Mesenchymal stem cell (in vitro differentiated cells and primary cell): Measurements from ENCODE around the gene OVCA2.

Source experiments
- DNase-seq: peaks from one replicate; pipeline ENCODE4 v3.0.0-alpha.2; 2013
- H2AFZ ChIP-seq: one replicate; pipeline ENCODE4 v1.6.1; 2013; ENCODE audit warnings: low read depth, mild to moderate bottlenecking, control low read depth, inconsistent platforms, low read length, moderate library complexity
- H2AK5ac ChIP-seq: 2 replicates; pipeline ENCODE4 v1.6.1; 2013; ENCODE audit warnings: low read length, moderate library complexity, mild to moderate bottlenecking, inconsistent platforms; ENCODE audit not compliant: severe bottlenecking
- H2BK120ac ChIP-seq: one replicate; pipeline ENCODE4 v1.6.1; 2013; ENCODE audit warnings: low read depth, mild to moderate bottlenecking, inconsistent platforms, low read length, moderate library complexity
- H2BK12ac ChIP-seq, 2 experiments: one replicate each; pipeline ENCODE4 v1.6.1; 2013; ENCODE audit warnings: inconsistent platforms in 2 of 2, low read length in 2 of 2, mild to moderate bottlenecking in 2 of 2, moderate library complexity in 2 of 2, control low read depth in 1 of 2
- H2BK15ac ChIP-seq: one replicate; pipeline ENCODE4 v1.6.1; 2013; ENCODE audit warnings: mild to moderate bottlenecking, low read depth, inconsistent platforms; ENCODE audit not compliant: poor library complexity, severe bottlenecking
- H2BK5ac ChIP-seq: 2 replicates; pipeline ENCODE4 v1.6.1; 2013; ENCODE audit warnings: low read depth, mild to moderate bottlenecking, low read length, control low read depth, inconsistent platforms; ENCODE audit not compliant: poor library complexity, severe bottlenecking
- H3K14ac ChIP-seq, 2 experiments: one replicate each; pipeline ENCODE4 v1.6.1; 2013; ENCODE audit warnings: inconsistent platforms in 2 of 2, low read length in 2 of 2, control low read depth in 1 of 2, mild to moderate bottlenecking in 1 of 2, moderate library complexity in 1 of 2
- H3K18ac ChIP-seq, 2 experiments: one replicate each; pipeline ENCODE4 v1.6.1; 2013; ENCODE audit warnings: inconsistent platforms in 2 of 2, low read length in 2 of 2, control low read depth in 1 of 2, low read depth in 1 of 2, mild to moderate bottlenecking in 1 of 2
- H3K23ac ChIP-seq, 2 experiments: one replicate each; pipeline ENCODE4 v1.6.1; 2013; ENCODE audit warnings: inconsistent platforms in 2 of 2, low read length in 2 of 2, mild to moderate bottlenecking in 2 of 2, moderate library complexity in 2 of 2, control low read depth in 1 of 2
- H3K27ac ChIP-seq: 2 replicates; pipeline ENCODE4 v1.5.1; 2013; ENCODE audit warnings: mild to moderate bottlenecking, moderate library complexity, low read length, control low read depth, inconsistent platforms; ENCODE audit not compliant: poor library complexity, severe bottlenecking
- H3K27me3 ChIP-seq, 2 experiments: 2 replicates each; pipeline versions ENCODE4 v1.6.1 to v1.7.0; 2013; ENCODE audit warnings: low read length in 2 of 2, mild to moderate bottlenecking in 2 of 2, moderate library complexity in 2 of 2, control low read depth in 1 of 2, inconsistent platforms in 1 of 2; ENCODE audit not compliant: control insufficient read depth in 1 of 2, insufficient read depth in 1 of 2
- H3K36me3 ChIP-seq, 2 experiments: 2 replicates each; pipeline versions ENCODE4 v1.6.1 to v1.7.0; 2013; ENCODE audit warnings: low read length in 2 of 2, control low read depth in 1 of 2, inconsistent platforms in 1 of 2, low read depth in 1 of 2, mild to moderate bottlenecking in 1 of 2; ENCODE audit not compliant: insufficient read depth in 2 of 2, control insufficient read depth in 1 of 2
- H3K4ac ChIP-seq, 2 experiments: one replicate each; pipeline ENCODE4 v1.6.1; 2013; ENCODE audit warnings: inconsistent platforms in 2 of 2, low read length in 2 of 2, mild to moderate bottlenecking in 2 of 2, moderate library complexity in 2 of 2, control low read depth in 1 of 2, low read depth in 1 of 2
- H3K4me1 ChIP-seq: 2 replicates; pipeline ENCODE4 v1.6.1; 2013; ENCODE audit warnings: low read depth, low read length, control low read depth; ENCODE audit not compliant: control insufficient read depth, insufficient read depth
- H3K4me2 ChIP-seq: 2 replicates; pipeline ENCODE4 v1.6.1; 2013; ENCODE audit warnings: low read length, mild to moderate bottlenecking, inconsistent platforms; ENCODE audit not compliant: poor library complexity, severe bottlenecking
- H3K4me3 ChIP-seq, 2 experiments: 2 replicates each; pipeline versions ENCODE4 v1.5.1 to v1.7.0; 2013; ENCODE audit warnings: low read length in 2 of 2, mild to moderate bottlenecking in 2 of 2, control low read depth in 1 of 2, low read depth in 1 of 2; ENCODE audit not compliant: insufficient read depth in 1 of 2
- H3K79me1 ChIP-seq: replicated peaks from 2 replicates; pipeline ENCODE4 v1.6.1; 2013; ENCODE audit warnings: mild to moderate bottlenecking, control low read depth, low read length, inconsistent platforms; ENCODE audit not compliant: poor library complexity, severe bottlenecking
- H3K9ac ChIP-seq: 2 replicates; pipeline ENCODE4 v1.7.0; 2013; ENCODE audit warnings: mild to moderate bottlenecking, low read length, moderate library complexity
- H3K9me3 ChIP-seq: 2 replicates; pipeline ENCODE4 v1.7.0; 2013; ENCODE audit warnings: mild to moderate bottlenecking, low read length; ENCODE audit not compliant: control insufficient read depth
- H4K8ac ChIP-seq: one replicate; pipeline ENCODE4 v1.6.1; 2013; ENCODE audit warnings: inconsistent platforms, mild to moderate bottlenecking, low read length, moderate library complexity
- H4K91ac ChIP-seq: one replicate; pipeline ENCODE4 v1.6.1; 2013; ENCODE audit warnings: mild to moderate bottlenecking, low read length, inconsistent platforms
- WGBS: methylation state at CpG from one replicate; pipeline ENCODE4 v1.1.7; 2013; ENCODE audit warnings: mixed read lengths; 5-methylcytosine and 5-hydroxymethylcytosine counted together

The OVCA2 gene

GRCh38 chr17:2020721-2021120 lies 21.1 kb upstream of the OVCA2 start:
- H3K9me3 ChIP-seq, result no peaks in the 10 kb centered on the region
- WGBS, result 42% methylated on average over 8 of the region's 8 CpGs

GRCh38 chr17:2022647-2023240 lies 19.1 kb upstream of the OVCA2 start:
- no peak overlapping the region for H3K27ac ChIP-seq
- no peak overlapping the region for H4K91ac ChIP-seq
- H3K9me3 ChIP-seq, result no peaks in the 10 kb centered on the region
- H3K79me1 ChIP-seq, result no peaks in the 10 kb centered on the region
- no peak overlapping the region for H3K23ac ChIP-seq
- no peak overlapping the region for H3K4ac ChIP-seq
- H3K9ac ChIP-seq, result no peak overlapping the region
- no peaks in the 10 kb centered on the region for H3K36me3 ChIP-seq
- H2AFZ ChIP-seq, result no peak overlapping the region
- H3K27me3 ChIP-seq, result peaks cover 67 to 80% of the 10 kb centered on the region in 2 experiments
- no peak overlapping the region for H2BK15ac ChIP-seq
- no peak overlapping the region for H3K4me3 ChIP-seq
- DNase-seq, result no peak
- H3K4me2 ChIP-seq, result no peak overlapping the region
- no peak overlapping the region for H2AK5ac ChIP-seq
- no peak overlapping the region for H2BK12ac ChIP-seq
- no peak overlapping the region for H2BK120ac ChIP-seq
- H3K4me1 ChIP-seq, result peaks cover 32% of the 10 kb centered on the region
- no peak overlapping the region for H3K14ac ChIP-seq
- H3K18ac ChIP-seq, result no peak overlapping the region
- WGBS, result 90% methylated on average over 15 of the region's 15 CpGs
- peak overlapping the region; percentile 53 for H4K8ac ChIP-seq
- H2BK5ac ChIP-seq, result no peak overlapping the region

More at GRCh38 chr17:2020721-2021120, 21.1 kb upstream of the OVCA2 start:
- Histone ChIP-seq H3K4ac (no peak overlapping the region), H3K9ac (no peak overlapping the region), H2AK5ac (no peak overlapping the region), H4K91ac (no peak overlapping the region), H3K27ac (no peak overlapping the region), H3K36me3 (peaks cover 0 to 3% of the 10 kb centered on the region in 2 experiments), H3K23ac (no peak overlapping the region), H2BK15ac (no peak overlapping the region), H3K79me1 (no peaks in the 10 kb centered on the region), H3K4me1 (peaks cover 39% of the 10 kb centered on the region), H4K8ac (no peak overlapping the region), H3K27me3 (peaks cover 70 to 80% of the 10 kb centered on the region in 2 experiments), H3K14ac (no peak overlapping the region), H2BK120ac (no peak overlapping the region), H3K4me3 (no peak overlapping the region), H2BK5ac (no peak overlapping the region), H2AFZ (no peak overlapping the region), H2BK12ac (no peak overlapping the region), H3K18ac (no peak overlapping the region), H3K4me2 (no peak overlapping the region)
- no peak for DNase-seq

- Histone ChIP-seq H3K36me3 (no peaks in the 10 kb centered on the region), H2AK5ac (no peak overlapping the region), H2BK15ac (no peak overlapping the region), H3K23ac (no peak overlapping the region), H3K9me3 (no peaks in the 10 kb centered on the region), H3K4me3 (no peak overlapping the region), H3K27me3 (peaks cover 63 to 76% of the 10 kb centered on the region in 2 experiments), H3K4me2 (no peak overlapping the region), H4K91ac (no peak overlapping the region), H3K79me1 (no peaks in the 10 kb centered on the region), H3K27ac (no peak overlapping the region), H4K8ac (no peak overlapping the region), H2BK12ac (no peak overlapping the region), H3K18ac (no peak overlapping the region), H3K14ac (no peak overlapping the region), H2AFZ (no peak overlapping the region), H3K4me1 (peaks cover 29% of the 10 kb centered on the region), H2BK5ac (no peak overlapping the region), H2BK120ac (no peak overlapping the region), H3K9ac (no peak overlapping the region), H3K4ac (no peak overlapping the region)
- WGBS, result 50% methylated on average over 16 of the region's 16 CpGs
- no peak for DNase-seq
Measured at GRCh38 chr17:2023256-2023655, 18.6 kb upstream of the OVCA2 start.

GRCh38 chr17:2023692-2024571 lies 17.9 kb upstream of the OVCA2 start:
- no peak overlapping the region for H3K18ac ChIP-seq
- no peaks in the 10 kb centered on the region for H3K9me3 ChIP-seq
- no peak overlapping the region for H3K27ac ChIP-seq
- H2BK5ac ChIP-seq, result no peak overlapping the region
- peak; percentile 43 for DNase-seq
- H3K4ac ChIP-seq, result no peak overlapping the region
- H3K4me2 ChIP-seq, result peak overlapping the region; percentile 89
- no peak overlapping the region for H4K91ac ChIP-seq
- no peak overlapping the region for H3K14ac ChIP-seq
- peaks cover 30% of the 10 kb centered on the region for H3K4me1 ChIP-seq
- H2BK120ac ChIP-seq, result no peak overlapping the region
- no peak overlapping the region for H2BK12ac ChIP-seq
- H3K36me3 ChIP-seq, result no peaks in the 10 kb centered on the region
- H3K27me3 ChIP-seq, result peaks cover 62 to 76% of the 10 kb centered on the region in 2 experiments
- WGBS, result 3% methylated on average over 71 of the region's 85 CpGs
- H3K23ac ChIP-seq, result no peak overlapping the region
- no peak overlapping the region for H2BK15ac ChIP-seq
- H3K79me1 ChIP-seq, result no peaks in the 10 kb centered on the region
- no peak overlapping the region for H2AFZ ChIP-seq
- H4K8ac ChIP-seq, result no peak overlapping the region
- H3K9ac ChIP-seq, result no peak overlapping the region
- H2AK5ac ChIP-seq, result no peak overlapping the region
- H3K4me3 ChIP-seq, result peak overlapping the region; percentile 16 to 62
